ENCODE measurements around the gene DLGAP1. TPM values are rescaled to one million over a fixed set of nuclear protein-coding genes. Genes with fewer than 3 reads are reported as not detected.

Gene DLGAP1
- total RNA-seq, 2 experiments from 2014 or later = 0.31 to 0.36 TPM

DNA sequence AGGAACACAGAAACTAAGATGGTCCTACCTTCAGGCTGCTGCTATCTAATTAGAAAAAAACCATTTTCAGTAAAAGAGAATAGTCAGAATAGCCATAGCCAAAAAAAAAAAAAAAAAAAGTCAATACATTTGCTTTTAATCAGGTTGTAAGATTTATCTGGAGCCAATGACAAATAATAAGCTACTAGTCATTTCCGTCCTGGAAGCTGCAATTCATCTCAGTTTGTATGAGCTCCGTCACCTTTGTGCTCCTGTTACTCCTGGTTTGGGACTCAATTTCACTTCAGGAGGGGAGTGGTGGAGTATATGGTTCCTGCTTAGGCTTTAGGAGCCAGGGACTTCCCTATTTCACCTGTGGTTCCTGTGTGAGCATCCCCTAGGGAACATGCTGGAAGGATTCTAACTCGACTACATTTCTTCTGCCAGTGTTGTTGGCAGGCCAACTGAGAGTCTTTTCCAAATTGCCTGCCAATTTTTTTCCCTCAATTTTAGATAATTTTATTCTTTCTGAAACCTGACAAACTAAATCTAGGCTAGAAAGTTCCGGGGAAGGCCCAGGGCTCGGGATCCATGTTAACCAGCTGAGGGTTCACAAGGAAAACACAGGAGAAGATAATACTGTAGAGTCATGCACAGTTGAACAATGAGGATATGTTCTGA is 481.8 kb downstream of the DLGAP1 start:
- Mint-ChIP-seq H3K27me3 (no peaks in the 10 kb centered on the region), H3K36me3 (ENCODE audit: low read depth) (no peaks in the 10 kb centered on the region), H3K4me1 (ENCODE audit: low read depth) (no peaks in the 10 kb centered on the region), H3K27ac (no peak overlapping the region), H3K9me3 (peaks cover 1% of the 10 kb centered on the region), H3K4me3 (no peak overlapping the region)
- H3K27me3 ChIP-seq (ENCODE audit: control insufficient read depth in 1 of 2, insufficient read depth in 2 of 2, low read length in 2 of 2) = no peaks in the 10 kb centered on the region
- CTCF ChIA-PET = no interaction called here
- DNase-seq (no peak), ATAC-seq (ENCODE audit: poor library complexity) (no peak)
- no peak overlapping the region for H3K4me3 ChIP-seq (ENCODE audit: low read length)
- POLR2A ChIA-PET = no interaction called here
- H3K4me1 ChIP-seq (ENCODE audit: insufficient read depth, low read length) = no peaks in the 10 kb centered on the region
- no peak for TF ChIP-seq CTCF (IDR thresholded peaks at IDR 0.05)
- intact Hi-C loops (cut with DNase I, micrococcal nuclease) = no loop called here
- peaks cover 0 to 10% of the 10 kb centered on the region in 2 experiments for H3K9me3 ChIP-seq (ENCODE audit: control insufficient read depth in 1 of 2, insufficient read depth in 1 of 2, low read length in 2 of 2)
- H3K27ac ChIP-seq (ENCODE audit: low read depth in 1 of 2, low read length in 2 of 2) = no peak overlapping the region
- H3K36me3 ChIP-seq (ENCODE audit: insufficient read depth, low read length) = no peaks in the 10 kb centered on the region

GRCh38 chr18:3972291-3972930 is 482.7 kb downstream of the DLGAP1 start:
- no peak overlapping the region for H3K27ac Mint-ChIP-seq
- no peak for TF ChIP-seq CTCF (IDR thresholded peaks at IDR 0.05)
- Histone ChIP-seq H3K4me1 (ENCODE audit: insufficient read depth, low read length) (no peaks in the 10 kb centered on the region), H3K36me3 (ENCODE audit: insufficient read depth, low read length) (no peaks in the 10 kb centered on the region), H3K4me3 (ENCODE audit: low read length) (no peak overlapping the region), H3K9me3 (ENCODE audit: control insufficient read depth in 1 of 2, insufficient read depth in 1 of 2, low read length in 2 of 2) (peaks cover 0 to 2% of the 10 kb centered on the region in 2 experiments), H3K27ac (ENCODE audit: low read depth in 1 of 2, low read length in 2 of 2) (no peak overlapping the region), H3K27me3 (ENCODE audit: control insufficient read depth in 1 of 2, insufficient read depth in 2 of 2, low read length in 2 of 2) (no peaks in the 10 kb centered on the region)
- no peaks in the 10 kb centered on the region for H3K4me1 Mint-ChIP-seq (ENCODE audit: low read depth)
- no peaks in the 10 kb centered on the region for H3K9me3 Mint-ChIP-seq
- H3K4me3 Mint-ChIP-seq = no peak overlapping the region
- DNase-seq (no peak), ATAC-seq (ENCODE audit: poor library complexity) (no peak)
- no peaks in the 10 kb centered on the region for H3K27me3 Mint-ChIP-seq
- ChIA-PET CTCF (no interaction called here), POLR2A (no interaction called here)
- H3K36me3 Mint-ChIP-seq (ENCODE audit: low read depth) = no peaks in the 10 kb centered on the region
- intact Hi-C loops (cut with DNase I, micrococcal nuclease) = no loop called here

DNA sequence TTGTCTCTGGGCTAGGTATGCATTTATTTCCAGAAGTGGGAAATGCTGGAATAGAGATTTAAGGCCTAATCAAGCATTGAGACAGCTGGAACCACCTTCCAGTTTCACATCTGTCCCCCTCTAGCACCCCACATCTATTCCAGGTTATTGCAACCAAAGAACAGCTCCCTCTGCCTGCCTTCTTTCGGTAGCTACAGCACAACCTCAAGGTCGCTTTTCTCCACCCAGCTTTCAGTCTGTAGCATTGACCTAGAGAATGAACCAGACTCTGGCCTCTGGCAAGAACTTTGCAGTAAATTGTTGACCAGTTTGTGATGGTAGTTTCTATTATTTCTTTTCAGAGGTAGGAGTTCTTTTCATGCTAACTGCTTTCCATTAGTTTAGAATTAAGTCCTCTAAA is 484.2 kb downstream of the DLGAP1 start:
- no peaks in the 10 kb centered on the region for H3K36me3 Mint-ChIP-seq (ENCODE audit: low read depth)
- CTCF ChIA-PET = no interaction called here
- no peak overlapping the region for H3K4me3 Mint-ChIP-seq
- Histone ChIP-seq H3K27me3 (ENCODE audit: control insufficient read depth in 1 of 2, insufficient read depth in 2 of 2, low read length in 2 of 2) (no peaks in the 10 kb centered on the region), H3K4me1 (ENCODE audit: insufficient read depth, low read length) (no peaks in the 10 kb centered on the region), H3K9me3 (ENCODE audit: control insufficient read depth in 1 of 2, insufficient read depth in 1 of 2, low read length in 2 of 2) (no peaks in the 10 kb centered on the region), H3K36me3 (ENCODE audit: insufficient read depth, low read length) (no peaks in the 10 kb centered on the region), H3K27ac (ENCODE audit: low read depth in 1 of 2, low read length in 2 of 2) (no peak overlapping the region), H3K4me3 (ENCODE audit: low read length) (no peak overlapping the region)
- no peaks in the 10 kb centered on the region for H3K9me3 Mint-ChIP-seq
- no peaks in the 10 kb centered on the region for H3K4me1 Mint-ChIP-seq (ENCODE audit: low read depth)
- ATAC-seq (ENCODE audit: poor library complexity) (no peak), DNase-seq (no peak)
- no peak overlapping the region for H3K27ac Mint-ChIP-seq
- TF ChIP-seq CTCF (IDR thresholded peaks at IDR 0.05) = no peak
- H3K27me3 Mint-ChIP-seq = no peaks in the 10 kb centered on the region
- intact Hi-C loops (cut with DNase I, micrococcal nuclease) = no loop called here
- POLR2A ChIA-PET = no interaction called here

All from CD4-positive, alpha-beta T cell (primary cell).